HG03354 (cell line): ENCODE data around the gene MYO1D.
A peak's percentile ranks its signal among the peaks of the same experiment; 100 is the strongest.
"Not testable (repeated sequence)": the region's sequence is repeated elsewhere in the genome, so short reads cannot be mapped to it uniquely, and the experiment has no call there.

Source experiments
- ATAC-seq: cut with Tn5 transposase; IDR thresholded peaks from one replicate; pipeline ENCODE4 v1.9.1; 2021; ENCODE audit warnings: mild to moderate bottlenecking; ENCODE audit not compliant: unreplicated experiment, poor library complexity, severe bottlenecking

The MYO1D gene

DNA sequence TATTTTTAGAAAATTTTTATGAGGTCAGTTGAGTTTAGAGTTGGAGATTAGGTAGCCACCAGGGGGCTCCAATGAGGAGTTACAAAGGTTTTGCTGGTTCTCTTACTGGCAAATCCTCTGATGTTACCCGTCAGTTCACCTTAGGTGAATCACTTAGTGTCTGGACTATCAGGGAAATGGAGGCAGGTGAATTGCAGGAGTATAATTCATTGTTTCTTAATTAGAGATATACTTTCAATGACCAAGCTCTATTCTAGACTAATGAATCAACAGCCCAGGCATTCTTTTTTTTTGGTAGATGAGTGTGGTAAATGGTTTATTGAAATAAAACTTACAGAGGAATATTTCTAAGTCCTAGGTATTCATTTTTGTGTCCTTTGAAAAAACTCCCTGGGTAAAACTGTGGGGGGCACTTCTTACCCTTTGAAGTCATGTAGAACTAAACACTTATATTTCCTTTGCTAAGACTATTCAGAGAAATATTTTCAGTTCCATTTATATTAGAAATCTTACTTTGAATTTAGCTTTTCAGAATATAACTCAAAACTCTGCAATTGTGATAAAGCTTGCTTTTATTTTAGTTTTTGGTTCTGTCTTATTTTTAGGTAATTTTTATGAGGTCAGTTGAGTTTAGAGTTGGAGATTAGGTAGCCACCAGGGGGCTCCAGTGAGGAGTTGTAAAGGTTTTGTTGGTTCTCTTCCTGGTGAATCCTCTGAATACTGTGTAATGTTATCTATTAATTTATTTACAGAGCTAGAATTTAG, 414.9 kb downstream of the MYO1D start:
- no peak for ATAC-seq

DNA sequence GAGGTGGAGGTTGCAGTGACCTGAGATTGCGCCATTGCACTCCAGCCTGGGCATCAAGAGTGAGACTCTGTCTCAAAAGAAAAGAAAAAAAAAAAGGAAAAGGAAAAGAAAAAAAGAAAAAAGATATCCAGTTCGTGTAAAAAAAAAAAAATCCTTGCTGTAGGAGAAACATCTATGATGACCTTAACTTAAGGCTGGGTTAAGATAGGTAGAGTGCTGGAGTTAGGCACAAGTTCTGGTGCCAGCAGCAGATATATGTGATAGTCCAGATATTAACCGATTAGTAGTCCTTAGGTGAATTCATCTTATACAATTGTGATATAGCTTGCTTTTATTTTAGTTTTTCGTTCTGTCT, 415.4 kb downstream of the MYO1D start:
- no peak for ATAC-seq

DNA sequence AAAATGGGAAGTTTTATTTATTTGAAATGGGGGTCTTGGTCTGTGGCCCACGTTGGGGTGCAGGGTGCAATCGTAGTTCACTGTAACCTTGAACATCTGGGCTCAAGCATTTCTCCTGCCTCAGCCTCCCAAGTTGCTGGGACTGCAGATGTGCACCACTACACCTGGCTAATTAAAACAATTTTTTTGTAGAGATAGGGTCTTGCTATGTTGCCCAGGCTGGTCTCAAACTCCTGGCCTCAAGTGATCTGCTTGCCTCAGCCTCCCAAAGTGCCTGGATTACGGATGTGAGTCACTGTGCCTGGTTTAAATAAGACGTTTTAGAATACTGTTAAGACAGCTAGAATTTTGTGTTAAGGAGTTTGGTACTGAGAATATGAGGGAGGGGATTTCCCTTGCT, 416.9 kb downstream of the MYO1D start:
- no peak for ATAC-seq

DNA sequence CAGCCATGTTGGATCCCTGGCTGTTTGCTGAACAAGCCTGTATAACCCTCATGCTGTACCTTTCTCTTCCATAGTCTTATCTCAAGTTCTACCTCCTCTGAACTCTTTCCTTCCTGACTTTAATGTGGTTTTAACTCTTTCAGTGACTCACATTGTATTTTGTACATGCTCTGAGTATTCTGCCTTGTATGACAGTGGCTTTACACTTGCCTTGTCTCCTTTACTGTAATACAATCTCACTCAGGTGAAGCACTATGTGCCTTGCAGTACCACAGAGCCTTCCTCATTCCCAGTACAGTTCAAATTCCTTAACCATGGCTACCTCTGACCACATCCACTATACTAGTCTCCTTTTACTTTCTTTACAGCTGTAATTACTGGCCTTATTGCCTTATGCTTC, 418.6 kb downstream of the MYO1D start:
- ATAC-seq: no peak

DNA sequence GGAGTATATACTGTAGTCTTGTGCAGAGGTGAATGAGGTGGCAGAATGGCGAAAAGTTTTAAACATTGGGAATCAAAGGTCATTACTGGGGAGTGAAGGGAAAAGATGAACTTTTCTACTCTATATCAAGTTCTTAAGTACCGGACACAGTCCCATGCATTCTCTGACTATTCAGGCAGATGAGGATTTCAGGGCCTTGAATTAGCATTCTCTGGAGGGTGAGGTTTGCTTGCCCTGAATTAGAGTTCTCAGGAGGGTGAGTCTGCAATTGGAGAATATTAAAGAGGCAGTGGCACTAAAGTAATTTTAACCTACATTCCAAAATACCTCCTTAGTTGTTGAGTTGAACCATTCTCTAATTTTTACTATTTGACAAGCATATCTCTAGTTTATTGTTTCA, 423.6 kb downstream of the MYO1D start:
- ATAC-seq: no peak

DNA sequence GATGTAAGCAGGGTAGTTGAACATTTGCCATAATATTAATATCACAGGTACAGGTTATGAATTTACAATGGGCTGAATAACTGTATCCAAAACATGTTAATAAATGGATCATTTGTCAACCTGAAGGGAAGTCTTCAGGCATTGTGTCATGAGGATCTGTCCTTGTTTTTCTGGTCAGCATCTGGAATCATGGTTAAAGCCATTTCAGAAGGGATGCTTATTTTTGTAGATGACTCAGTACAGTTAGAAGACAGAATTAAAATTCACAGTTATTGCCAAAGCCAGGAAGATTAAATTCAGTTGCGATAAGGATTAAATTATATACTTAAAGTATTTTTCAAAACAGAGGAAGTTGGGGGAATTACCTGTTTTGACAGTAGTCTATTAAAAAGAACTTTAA, 424.6 kb downstream of the MYO1D start:
- no peak for ATAC-seq

DNA sequence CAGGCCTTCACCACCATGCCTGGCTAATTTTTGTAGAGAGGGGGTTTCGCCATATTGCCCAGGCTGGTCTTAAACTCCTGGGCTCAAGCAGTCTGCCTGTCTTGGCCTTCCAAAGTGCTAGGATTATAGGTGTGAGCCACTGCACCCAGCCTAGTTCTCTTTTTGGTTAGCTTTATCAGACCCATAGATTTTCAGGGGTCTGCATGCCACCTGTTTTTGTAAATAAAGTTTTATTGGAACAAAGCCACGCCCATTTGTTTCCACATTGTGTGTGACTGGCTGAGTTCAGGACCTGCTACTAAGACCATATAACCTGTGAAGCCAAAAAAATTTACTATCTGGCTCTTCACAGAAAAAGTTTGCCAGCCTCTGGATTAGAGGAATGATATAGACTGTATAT, 425.0 kb downstream of the MYO1D start:
- no peak for ATAC-seq

DNA sequence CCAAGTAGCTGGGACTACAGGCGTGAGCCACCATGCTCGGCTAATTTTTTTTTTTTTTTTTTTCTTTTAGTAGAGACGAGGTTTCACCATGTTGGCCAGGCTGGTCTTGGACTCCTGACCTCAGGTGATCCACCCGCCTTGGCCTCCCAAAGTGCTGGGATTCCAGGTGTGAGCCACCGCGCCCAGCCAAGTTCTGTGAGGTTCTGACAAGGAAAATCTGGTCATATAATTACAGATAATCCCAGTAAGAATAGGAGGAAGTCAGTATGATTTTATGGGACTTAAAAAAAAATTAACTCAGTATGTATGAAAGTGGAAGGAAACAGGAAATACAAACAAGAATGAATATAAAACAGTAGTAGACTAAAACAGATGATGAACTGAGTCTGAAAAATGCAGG, 426.5 kb downstream of the MYO1D start:
- not testable (repeated sequence) for ATAC-seq

DNA sequence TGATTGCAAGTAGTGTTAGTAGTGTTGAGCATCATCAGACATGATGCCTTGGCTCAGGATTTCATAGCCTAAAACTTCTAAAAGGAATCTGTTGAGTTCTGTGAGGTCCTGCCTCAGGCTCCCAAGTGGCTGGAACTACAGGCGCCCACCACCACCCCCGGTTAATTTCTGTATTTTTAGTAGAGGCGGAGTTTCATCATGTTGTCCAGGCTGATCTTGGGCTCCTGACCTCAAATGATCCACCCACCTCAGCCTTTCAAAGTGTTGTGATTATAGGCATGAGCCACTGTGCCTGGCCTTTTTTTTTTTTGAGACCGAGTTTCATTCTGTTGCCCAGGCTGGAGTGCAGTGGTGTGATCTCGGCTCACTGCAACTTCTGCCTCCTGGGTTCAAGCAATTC, 427.0 kb downstream of the MYO1D start:
- no peak for ATAC-seq

DNA sequence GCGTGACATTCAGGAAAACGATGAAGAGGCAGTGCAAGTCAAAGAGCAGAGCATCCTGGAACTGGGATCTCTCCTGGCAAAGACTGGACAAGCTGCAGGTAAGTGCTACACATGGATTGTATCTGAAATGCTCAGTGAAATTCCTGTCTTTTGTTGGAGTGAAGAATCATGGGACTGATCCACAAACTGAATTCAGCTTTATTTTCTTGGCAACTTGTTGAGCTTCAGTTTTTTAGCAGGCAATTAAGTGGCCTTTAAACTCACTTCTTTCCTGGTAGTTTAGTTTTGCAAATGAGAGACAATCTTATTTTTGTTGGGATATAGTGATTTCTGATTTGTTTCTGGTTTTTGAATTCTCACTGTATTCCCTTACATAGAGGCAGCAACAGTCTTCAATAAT, 430.0 kb downstream of the MYO1D start:
- no peak for ATAC-seq

DNA sequence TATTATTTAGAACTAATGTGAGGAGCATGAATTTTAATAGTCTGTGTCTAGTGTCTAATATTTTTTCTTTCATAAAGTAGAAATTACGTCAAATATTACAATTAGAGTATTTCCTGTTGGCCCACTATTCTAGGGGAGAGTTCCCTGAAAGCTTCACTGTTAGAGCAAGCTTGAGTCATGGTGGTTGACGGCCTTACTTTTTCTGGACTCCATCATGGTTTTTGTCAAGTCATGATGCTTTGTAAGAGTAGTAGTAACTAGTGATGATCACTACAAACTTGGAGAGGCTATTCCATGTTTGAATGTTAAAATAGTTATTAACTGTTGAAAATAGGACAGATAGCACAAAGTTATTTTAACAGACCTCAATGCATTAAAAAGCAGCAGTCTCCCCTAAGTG, 431.0 kb downstream of the MYO1D start:
- no peak for ATAC-seq

DNA sequence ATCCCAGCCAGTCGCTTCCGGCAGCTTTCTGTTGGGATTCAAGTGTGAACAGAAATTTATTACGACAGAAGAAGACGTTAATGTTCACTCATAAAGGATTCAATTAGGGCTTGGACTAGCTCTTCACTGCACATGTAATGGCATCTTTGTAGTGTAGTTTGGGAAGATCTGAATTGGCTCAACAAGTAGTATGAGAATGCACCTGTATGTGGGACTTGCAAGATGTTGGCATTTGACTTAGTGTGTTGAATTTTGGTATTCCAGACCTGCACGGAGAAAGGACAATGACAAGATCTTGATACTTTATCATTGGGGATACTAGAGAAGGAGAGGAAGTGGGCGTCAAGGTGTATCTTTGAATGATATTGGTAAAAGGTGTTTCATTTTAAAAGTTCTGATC, 431.4 kb downstream of the MYO1D start:
- ATAC-seq: no peak

DNA sequence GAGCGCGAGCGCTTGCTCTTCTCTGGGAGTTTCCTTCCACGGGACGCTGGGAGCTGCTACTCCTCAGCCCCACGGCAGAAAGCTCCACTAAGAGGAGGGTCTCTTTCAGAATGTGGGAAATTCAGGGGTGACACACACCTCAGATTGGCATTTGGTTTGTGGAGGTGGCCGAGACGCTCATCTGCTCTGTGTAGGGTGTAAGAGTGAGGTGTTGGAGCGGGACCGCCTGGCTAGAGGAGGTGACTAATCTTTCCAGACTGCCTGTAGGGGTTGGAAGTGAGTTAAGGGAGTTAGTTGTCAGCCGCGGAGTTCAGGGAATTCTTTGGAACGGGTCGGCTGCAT, 431.9 kb downstream of the MYO1D start:
- peak; percentile 14 for ATAC-seq

DNA sequence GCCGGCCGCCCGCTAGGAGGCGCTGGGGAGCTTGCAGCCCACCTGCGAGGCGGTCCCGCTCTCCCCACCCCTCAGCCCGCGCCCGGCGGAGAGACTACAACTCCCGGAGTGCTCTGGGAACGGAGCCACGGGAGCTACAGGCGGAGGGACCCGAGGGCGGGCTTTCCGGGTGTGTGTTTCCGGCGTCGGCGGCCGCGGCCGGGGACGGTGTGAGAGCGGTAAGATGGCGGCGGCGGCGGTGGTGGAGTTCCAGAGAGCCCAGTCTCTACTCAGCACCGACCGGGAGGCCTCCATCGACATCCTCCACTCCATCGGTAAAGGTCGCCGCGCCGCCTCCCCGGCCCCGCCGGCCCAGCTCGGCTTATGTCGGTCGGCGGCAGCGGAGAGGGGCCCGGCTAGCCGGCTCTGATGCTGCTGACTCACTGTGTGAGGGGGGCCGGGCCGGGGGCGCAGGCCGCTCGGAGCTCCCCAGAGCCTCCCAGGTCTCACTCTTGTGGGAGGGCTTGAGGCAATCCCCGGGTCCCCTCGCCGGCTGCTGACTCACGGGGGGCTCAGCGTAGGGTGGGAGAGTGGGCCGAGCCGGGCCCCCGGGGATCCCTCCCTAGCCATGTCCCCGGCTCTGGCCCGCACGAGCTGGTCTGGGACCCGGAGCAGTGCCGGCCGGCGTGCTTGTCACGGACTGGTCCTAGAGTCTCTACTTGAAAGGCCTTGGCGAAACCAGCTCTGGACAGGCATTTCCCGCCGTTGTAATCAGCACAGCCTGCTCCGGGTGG, 432.4 kb downstream of the MYO1D start, which contains the start of gene PSMD11:
TSS of gene PSMD11 (plus strand) at position 210 of the 773 bp plus-strand sequence. CDS start at position 224, 14 bp downstream.
- peak; percentile 95 for ATAC-seq

DNA sequence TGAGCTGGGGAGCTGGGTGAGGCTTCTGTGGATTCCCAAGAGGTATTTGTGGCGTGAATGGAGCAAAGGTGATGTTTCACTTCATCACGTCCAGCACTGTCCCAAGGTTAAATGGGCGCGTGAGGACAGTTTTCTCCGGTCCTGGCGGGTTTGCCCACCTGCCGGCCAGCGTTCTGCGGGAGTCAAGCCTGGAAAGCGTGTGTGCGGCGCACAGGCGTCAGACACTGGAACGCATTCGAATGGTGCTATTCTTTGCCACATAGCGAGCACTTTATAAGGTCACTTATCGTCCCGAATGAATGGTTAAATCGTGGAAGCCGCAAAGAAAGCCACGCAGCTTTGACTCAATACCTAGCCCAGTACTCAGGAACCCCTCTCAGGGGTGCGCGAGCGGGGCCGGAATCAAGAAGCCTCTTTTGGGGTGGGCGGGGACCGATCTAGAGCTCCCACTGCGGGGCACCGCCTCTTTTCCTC, 433.1 kb downstream of the MYO1D start:
- ATAC-seq: no peak
